Measurements from ENCODE around the gene ANAPC16.

DNA sequence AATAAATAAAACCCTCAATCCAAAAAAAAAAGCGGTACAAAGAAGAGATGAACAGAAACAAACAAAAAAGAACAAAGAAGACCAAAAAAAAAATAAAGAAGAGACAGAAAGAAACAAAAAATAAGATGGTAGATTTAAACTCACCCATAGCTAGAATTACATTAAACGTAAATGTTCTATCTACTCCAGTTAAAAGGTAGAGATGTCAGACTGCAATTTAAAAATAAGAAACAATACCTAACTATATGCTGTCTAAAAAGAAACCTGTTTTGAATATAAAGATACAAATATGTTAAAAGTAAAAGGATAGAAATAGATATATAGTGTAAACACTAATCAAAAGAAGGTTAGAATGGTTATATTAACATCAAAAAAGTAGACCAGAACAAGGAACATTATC is 31.7 kb upstream of the ANAPC16 start:
- TF ChIP-seq, protein P1, sequence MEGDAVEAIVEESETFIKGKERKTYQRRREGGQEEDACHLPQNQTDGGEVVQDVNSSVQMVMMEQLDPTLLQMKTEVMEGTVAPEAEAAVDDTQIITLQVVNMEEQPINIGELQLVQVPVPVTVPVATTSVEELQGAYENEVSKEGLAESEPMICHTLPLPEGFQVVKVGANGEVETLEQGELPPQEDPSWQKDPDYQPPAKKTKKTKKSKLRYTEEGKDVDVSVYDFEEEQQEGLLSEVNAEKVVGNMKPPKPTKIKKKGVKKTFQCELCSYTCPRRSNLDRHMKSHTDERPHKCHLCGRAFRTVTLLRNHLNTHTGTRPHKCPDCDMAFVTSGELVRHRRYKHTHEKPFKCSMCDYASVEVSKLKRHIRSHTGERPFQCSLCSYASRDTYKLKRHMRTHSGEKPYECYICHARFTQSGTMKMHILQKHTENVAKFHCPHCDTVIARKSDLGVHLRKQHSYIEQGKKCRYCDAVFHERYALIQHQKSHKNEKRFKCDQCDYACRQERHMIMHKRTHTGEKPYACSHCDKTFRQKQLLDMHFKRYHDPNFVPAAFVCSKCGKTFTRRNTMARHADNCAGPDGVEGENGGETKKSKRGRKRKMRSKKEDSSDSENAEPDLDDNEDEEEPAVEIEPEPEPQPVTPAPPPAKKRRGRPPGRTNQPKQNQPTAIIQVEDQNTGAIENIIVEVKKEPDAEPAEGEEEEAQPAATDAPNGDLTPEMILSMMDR (IDR thresholded peaks at IDR 0.05 in 8 of 11, conservative IDR thresholded peaks at IDR 0.05 in 3 of 11), result no peak
- TF ChIP-seq POLR2A (IDR thresholded peaks at IDR 0.05), result no peak
